GM18867 (cell line): Measurements from ENCODE around the gene TMX1.
"Not testable (repeated sequence)": the region's sequence is repeated elsewhere in the genome, so short reads cannot be mapped to it uniquely, and the experiment has no call there.

ENCODE experiments used
- ATAC-seq: cut with Tn5 transposase; IDR thresholded peaks from one replicate; pipeline ENCODE4 v1.9.1; 2021; ENCODE audit warnings: mild to moderate bottlenecking, moderate library complexity; ENCODE audit not compliant: unreplicated experiment

Gene TMX1, protein sequence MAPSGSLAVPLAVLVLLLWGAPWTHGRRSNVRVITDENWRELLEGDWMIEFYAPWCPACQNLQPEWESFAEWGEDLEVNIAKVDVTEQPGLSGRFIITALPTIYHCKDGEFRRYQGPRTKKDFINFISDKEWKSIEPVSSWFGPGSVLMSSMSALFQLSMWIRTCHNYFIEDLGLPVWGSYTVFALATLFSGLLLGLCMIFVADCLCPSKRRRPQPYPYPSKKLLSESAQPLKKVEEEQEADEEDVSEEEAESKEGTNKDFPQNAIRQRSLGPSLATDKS

DNA sequence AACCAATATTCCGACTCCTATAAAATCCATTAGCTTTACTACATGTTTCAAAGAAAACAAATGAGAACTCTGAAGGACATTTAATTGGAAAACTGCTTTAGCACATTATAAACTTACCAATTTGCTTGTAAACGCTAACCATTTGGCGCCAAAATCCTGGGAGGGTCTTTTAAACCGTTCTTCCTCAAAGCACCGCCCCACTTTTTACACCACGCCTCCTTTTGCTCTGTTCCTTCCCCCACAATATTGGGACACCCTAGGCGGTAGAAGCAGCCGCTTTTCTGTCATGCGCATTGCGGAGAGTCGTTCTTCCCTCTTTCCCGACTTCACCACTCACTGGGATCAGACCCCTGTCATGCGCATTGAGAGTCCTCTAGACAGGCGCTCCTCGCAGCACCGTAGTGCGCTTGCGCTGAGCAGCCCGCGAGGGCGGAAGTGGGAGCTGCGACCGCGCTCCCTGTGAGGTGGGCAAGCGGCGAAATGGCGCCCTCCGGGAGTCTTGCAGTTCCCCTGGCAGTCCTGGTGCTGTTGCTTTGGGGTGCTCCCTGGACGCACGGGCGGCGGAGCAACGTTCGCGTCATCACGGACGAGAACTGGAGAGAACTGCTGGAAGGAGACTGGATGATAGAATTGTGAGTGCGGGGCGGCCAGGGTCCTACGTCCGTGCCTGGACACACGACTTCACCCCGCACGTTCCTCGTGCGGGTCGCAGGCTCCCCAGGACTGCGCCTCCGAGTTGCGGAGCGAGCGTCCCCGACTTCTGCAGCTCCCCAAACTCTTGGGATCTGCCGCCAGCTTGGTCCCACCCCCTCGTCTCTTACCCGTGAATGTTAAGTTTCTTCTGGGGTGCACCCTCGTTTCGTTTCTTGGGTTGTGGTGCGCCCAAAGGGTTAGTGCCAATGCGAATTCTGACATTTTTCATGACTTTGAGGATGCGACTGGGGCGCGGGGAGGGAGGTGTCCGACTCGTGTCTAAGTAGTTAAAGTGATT lies at the start of gene TMX1:
Gene TMX1 (plus strand): TSS at position 435 of the 991 bp plus-strand sequence. CDS start 46 bp downstream, at position 481.
- ATAC-seq: peak; percentile 83

DNA sequence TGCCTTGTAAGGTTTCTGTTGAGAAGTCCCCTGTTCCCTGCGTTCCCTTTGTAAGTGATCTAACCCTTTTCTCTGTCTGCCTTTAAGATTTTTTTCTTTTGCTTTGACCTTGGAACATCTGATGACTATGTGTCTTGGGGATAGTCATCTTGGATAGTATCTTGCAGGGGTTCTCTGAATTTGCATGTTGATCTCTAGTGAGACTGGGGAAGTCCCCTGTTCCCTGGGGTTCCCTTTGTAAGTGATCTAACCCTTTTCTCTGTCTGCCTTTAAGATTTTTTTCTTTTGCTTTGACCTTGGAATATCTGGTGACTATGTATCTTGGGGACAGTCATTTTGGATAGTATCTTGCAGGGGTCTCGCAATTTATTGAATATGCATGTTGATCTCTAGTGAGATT lies 38.2 kb upstream of the TMX1 start:
- ATAC-seq: peak; percentile 41

DNA sequence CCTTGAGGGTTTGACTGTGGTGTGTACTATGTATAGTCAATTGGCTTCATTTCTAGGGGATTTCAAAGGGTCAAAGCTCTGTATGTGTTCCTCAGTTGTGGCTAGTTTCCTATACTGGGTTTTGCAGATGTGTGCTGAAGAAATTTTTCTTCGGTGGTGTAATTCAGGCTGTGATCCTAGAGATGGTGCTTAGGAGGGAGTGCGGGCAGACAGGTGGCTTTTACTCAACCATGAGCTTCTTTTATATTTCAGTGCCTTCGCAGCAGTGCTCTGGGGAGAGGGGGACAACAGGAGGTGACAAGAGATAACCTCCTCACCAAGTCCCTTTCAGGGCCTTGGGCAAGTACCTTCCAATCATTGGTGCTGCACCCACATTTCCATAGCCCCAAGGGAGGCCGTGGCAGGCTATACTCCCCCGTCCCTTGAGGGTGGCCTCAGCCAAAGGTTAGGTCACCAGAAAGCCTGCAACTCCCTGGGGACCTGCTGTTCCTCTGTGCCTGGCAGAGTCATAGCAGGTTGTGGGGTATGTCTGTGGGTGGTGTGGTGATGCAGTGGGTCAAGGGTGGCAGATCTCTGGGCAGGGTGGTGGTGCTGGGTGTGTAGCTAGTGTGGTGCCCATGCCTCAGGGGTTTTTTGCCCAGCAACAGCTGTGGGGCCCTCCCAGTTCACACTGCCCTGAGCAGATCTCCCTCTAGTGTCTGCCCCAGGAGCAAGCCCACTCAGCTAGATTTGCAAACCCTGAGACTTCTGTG lies 37.0 kb upstream of the TMX1 start:
- peak; percentile 70 for ATAC-seq

DNA sequence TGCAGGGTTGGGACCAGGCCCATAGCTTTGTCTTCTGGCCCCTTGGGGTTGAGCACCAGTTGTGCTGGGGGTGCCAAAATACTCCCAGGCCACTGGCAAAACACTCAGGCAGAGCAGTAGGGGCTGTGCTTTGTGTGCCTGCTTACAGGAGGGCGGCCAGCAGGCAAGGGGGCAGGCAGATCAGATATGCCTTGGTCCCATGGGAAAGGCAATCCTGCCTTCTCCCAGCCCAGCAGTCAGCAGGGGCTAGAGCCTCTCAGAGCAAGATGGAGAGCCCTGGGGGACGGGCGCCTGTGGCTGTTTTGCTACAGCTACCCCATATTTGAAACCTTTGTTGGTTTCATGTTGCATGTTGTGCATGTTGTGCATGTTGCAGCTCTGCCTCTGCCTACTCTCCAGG lies 36.2 kb upstream of the TMX1 start:
- ATAC-seq: no peak

DNA sequence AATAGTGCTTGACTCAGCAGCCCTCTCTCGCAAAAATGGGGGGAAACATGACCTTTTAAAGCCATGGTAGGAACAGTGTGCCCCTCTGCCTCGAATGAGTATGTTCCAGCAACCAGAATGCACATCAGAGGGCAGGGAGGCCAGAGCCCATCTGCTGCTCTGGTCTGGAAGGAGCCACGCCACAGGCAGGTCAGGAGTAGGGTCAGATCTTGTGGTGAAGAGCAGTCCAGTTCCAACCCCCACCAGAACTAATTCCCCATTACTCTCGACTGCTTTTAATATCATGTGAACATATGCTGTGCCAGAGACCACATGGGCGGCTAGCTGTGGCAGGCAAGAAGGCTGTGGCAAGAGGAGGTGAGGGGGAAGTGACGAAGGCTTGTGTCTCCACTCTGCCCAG lies 34.6 kb upstream of the TMX1 start:
- ATAC-seq: no peak

DNA sequence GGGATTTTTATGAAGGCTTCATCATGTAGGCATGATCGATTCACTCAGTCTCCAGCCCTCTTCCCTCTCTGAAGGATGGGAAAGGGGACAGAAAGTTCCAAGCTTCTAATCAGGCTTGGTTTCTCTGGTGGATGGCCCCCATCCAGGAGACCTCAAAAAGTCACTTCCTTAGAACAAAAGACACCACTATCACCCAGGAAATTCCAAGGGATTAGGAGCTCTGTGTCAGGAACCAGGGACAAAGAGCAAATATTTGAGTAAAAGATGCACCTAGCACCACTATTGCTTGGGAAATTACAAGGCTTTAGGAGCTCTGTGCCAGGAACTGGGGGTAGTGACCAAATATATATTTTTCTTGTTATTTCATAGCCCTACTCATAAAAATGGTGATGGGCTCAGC lies 33.6 kb upstream of the TMX1 start:
- ATAC-seq: no peak

DNA sequence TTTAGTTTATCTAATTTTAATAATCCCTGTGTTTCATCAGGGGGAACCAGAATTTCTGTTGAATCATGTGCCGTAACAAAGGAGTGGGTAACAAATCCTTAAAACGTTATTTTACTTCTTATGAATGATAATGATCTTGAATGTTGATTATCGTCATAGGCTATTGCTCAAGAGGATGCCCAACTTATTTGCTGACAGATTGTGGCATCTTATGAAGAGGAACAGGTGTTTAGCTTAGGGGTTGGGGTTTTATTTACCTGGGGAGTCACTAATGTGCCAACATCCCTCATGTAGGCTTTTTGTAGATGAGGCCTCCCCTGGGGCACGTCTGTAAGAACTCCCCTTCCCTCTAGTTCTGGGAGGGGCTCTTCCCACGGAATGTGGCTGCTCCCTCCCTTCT lies 32.4 kb upstream of the TMX1 start:
- ATAC-seq: no peak

DNA sequence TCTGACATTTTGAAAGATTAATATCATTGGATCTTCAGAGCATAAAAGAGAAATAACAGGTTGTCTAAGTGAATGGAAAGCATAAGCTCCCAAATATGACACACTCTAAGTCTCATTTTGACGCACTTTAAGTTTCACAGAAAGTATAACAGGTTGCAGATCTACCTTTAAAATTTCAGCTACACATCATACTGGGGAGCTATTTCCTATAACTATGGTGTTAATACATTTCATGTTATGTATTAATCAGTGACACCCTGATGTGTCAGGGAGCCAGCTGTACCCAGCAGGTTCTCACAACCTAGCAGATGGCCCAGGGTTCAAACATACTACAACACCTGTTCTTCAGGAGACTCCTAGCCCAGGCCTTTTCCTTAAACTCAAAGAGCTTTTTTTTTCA lies 31.1 kb upstream of the TMX1 start:
- no peak for ATAC-seq

DNA sequence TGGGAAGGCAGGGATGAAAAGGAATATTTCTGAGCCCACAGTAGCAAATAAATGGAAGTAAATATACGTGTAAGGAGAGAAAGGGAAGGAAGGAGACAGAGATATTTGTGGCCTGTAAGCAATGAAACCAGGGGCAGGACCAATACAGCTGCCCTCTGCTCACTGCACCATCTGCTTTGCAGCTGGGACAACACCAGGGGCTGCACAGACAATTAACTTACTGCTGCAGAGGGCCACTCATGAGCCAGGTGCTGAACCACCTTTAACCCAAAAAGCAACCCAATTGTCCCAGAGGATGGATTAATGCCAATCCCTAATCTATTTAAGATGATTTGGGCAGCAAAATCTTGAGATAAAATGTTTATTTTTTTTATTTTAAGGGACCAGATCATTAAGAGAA lies 30.6 kb upstream of the TMX1 start:
- ATAC-seq: no peak

DNA sequence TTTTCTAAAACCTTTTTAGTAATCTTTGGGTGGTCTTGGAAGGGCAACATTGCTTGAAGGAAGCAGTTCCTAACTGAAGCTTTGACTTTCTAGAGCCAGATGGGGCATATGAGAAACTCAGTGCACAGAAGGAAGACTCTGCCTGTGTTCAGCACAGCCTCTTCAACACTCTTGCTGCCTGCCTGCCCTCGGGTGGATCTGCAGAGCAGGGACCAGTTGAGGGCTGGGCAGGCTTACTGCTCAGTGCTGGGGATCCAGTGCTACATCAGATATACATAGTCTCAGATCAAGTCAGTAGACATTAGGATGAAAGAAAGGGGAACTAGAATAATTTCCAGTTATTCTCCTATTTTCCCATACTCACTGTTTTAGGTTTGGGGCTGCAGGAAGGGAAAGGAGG lies 29.5 kb upstream of the TMX1 start:
- ATAC-seq: no peak

DNA sequence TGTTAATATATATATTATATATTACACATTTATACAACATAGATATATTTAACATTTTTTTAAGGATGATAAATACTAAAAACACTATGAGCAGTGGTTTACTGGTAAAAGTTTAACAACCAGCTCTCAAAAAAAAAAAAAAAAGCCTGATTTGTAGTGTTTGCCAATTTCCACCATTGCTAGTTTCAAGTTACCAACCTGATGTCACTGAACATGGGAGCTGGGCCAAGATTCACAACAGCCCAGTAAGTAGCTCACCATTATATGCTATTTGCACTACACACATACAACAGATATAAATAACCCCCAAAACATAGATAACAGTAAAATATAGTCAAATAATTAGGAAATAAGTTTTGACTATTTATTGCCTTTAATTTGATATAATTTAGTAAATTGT lies 28.9 kb upstream of the TMX1 start:
- ATAC-seq: no peak

DNA sequence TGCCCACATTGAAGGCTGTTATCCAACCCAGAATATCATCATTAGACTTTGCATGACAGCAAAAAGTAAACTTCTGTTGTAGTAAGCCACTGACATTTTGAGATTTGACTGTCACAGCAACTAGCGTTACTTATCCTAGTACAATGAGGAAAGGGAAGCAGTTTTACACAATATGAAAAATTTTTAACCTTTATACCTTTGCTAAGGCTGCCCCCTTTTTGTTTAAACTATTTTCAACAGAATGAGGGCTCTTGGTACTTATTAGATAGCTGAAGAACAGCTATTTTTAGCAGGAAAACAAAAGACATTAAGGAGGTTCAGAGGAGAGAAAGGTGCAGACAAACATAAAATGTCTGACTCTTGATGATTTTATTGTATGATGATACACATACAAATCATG lies 23.4 kb upstream of the TMX1 start:
- ATAC-seq: no peak

DNA sequence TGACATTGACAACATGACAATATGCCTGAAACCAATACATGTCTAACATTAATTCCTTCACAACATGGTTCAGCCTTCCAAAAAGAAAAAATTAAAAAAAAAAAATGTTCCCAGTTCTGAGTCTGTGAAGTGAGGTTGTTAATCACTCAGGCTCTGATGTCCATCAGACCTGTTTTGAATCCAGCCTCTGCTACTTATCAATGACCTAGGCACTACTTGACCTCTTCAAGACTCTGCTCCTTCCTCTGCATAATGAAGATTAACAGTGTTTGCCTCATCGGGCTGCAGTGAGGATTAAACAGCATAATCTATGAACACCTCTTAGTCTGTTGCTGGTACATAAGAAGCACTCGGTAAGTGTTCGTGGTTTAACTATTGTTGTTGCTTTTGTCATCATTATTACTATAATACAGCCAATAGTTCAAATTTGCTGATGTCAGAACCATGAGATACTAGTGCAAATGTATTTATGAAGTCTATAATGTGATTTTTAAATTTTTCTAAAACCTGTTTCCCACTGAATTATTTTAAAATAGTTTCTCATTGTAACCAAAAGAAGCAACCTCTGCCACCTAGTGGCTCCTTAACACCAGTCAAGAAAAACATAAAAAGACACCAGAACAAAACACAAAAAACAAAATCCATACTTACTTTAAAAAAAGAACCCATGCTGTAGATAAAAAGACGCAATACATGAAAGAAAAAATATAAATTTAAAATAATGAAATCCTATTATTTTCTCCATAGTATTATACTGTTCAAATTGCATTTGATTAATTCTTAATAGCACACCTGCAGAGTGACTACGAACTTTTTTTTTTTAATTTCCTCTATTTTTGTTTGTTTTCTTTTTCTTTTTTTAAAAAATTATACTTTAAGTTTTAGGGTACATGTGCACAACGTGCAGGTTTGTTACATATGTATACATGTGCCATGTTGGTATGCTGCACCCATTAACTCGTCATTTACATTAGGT lies 20.3 kb upstream of the TMX1 start:
- no peak for ATAC-seq

DNA sequence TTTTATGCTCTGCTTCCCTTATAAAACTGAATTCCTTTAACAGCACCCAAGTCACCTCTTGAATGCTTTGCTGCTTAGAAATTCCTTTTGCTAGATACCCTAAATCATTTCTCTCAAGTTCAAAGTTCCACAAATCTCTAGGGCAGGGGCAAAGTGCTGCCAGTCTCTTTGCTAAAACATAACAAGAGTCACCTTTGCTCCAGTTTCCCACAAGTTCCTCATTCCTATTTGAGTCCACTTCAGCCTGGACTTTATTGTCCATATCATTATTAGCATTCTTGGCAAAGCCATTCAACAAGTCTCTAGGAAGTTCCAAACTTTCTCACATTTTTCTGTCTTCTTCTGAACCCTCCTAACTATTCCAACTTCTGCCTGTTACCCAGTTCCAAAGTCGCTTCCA lies 16.6 kb upstream of the TMX1 start:
- not testable (repeated sequence) for ATAC-seq

DNA sequence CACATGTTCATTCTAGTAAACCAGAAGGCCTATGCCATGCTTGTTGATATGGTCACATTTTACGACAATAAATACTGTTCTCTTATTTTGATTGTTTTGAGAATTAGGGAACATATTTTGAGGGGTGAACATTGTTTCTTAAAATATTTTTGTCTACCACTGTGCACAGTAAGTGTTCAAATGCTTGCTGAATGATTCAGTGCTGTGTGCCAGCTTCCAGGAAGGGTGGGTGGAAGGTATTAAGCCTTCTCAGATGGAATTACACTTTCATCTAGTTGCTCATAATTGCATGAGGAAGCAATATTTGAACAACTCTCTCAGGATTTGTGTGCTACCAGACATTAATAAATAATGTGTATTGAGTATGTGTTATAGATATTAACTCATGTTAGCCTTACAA lies 15.5 kb upstream of the TMX1 start:
- no peak for ATAC-seq

DNA sequence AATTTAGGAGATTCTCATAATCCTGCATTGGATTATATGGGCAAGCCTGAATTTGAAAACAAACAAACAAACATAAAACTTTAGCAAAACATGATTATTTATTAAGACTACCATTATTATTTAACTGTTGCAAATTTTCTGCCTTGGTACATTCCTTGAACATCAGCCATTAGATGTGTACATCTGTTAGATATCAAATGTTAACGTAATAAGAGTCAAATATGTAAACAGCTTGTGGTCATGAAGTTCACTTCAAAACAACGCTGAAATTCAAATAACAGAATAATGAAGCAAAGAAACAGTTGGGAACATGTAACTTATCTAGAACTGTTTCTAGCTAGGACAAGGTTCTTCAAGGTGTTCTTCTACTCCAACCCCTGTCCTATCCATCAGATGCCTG lies 14.3 kb upstream of the TMX1 start:
- ATAC-seq: no peak

DNA sequence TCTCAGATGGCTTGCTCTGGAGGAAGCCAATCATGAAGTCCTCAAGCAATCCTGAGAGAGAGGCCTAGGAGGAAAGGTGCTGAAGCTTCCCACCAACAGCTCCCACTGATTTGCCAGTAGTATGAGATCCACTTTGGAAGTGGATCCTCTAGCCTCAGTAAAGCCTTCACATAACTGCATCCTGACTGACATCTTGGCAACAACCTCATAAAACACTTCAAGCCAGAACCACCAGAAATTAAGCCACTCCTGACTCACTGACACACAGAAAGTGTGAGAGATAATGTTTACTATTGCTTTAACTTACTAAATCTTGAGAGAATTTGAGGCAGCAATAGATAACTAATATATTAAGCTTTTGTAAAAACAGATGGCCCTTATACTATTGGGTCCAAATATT lies 11.7 kb upstream of the TMX1 start:
- no peak for ATAC-seq

DNA sequence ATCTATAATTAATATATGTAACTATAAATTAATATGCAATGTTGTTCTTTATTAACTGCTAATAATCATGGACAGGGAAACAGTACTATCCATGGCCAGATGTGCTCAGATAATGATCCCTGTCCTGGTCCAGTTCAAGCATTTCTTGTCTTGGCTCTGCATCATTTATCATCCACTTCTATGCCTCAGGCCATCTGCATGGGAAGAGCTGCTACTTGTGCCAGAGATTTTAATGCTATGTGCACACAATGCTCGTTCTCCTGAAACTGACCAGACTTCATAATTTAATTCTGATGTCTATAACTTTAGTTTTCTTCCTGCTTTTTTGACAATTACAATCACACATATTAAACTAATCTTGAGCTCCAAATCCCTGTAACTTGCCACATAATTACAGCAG lies 11.2 kb upstream of the TMX1 start:
- ATAC-seq: no peak

DNA sequence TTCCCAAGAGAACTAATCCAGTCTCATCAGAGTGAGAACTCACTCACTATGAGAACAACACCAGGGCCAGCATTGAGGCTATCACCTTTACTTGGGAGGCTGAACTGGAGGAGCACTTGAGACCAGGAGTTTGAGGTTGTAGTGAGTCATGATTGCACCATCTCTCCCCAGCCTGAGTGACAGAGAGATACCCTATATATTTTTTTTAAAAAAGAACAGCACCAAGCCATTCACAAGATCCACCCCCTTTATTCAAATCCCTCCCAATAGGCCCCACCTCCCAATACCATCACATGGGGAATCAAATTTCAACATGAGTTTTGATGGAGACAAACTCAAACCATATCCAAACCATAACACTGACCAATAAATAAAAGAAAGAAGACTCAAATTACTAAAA lies 3.7 kb upstream of the TMX1 start:
- ATAC-seq: no peak

DNA sequence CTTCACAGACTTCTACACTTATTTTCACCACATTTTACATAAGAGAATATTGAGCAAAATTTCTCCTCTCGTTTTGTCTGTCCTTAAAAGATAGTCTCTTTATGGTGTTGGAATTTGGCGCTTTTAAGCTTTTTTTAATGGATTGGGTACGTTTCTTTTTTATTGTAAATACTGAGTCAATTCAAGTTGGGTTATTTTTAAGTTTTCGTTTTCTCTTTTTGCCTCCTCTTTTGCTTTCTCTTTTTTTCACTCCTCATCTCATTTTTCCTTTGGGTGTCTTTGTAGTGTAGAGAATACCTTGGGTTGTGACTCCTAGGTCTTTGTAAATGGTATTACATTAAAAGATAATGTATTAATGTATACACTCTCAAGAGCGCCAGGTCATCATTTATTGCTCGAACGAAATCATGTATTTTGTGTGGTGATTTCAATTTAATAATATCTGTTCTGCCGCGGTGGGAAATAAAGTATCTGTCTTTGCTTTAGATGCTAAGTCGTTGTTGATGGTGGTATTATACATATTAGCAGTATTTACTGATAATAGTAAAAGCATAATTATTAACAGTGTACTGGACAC lies 845 bp downstream of the TMX1 start:
- no peak for ATAC-seq
